WERI-Rb-1 (cell line): ENCODE data around the gene HBG1.
"Not testable (repeated sequence)": the region's sequence is repeated elsewhere in the genome, so short reads cannot be mapped to it uniquely, and the experiment has no call there.

Source experiments
- DNase-seq: peaks from one replicate; pipeline ENCODE4 v3.0.0-alpha.2; 2020
- H3K27ac ChIP-seq: fragments of 250-450 bp; sonication (Bioruptor Pico); 2 replicates; pipeline ENCODE4 v1.5.1; 2020; ENCODE audit warnings: mild to moderate bottlenecking, moderate library complexity
- H3K27me3 ChIP-seq: fragments of 250-450 bp; sonication (Bioruptor Pico); 2 replicates; pipeline ENCODE4 v1.5.1; 2021; ENCODE audit warnings: mild to moderate bottlenecking, low read depth, moderate library complexity; ENCODE audit not compliant: insufficient read depth, severe bottlenecking
- H3K36me3 ChIP-seq: fragments of 250-450 bp; sonication (Bioruptor Pico); 2 replicates; pipeline ENCODE4 v1.5.1; 2020; ENCODE audit warnings: mild to moderate bottlenecking, moderate library complexity
- H3K4me3 ChIP-seq: 2 replicates; pipeline ENCODE4 v1.5.1; 2011; ENCODE audit warnings: low read depth, mild to moderate bottlenecking, control low read depth, low read length
- H3K9me3 ChIP-seq: fragments of 250-450 bp; sonication (Bioruptor Pico); 2 replicates; pipeline ENCODE4 v1.5.1; 2021; ENCODE audit warnings: mild to moderate bottlenecking, moderate library complexity; ENCODE audit not compliant: severe bottlenecking
- TF ChIP-seq, protein P1 (sequence below): IDR thresholded peaks from 2 replicates; pipeline ENCODE4 v1.5.1; 2011; ENCODE audit warnings: low read depth, mild to moderate bottlenecking, control low read depth, inconsistent platforms, low read length

HBG1 gene

GRCh38 chr11:5249807-5250396 lies at the start of gene HBG1:
HBG1 (minus strand) TSS chr11:5249857; CDS start chr11:5249804, 53 bp downstream.
- not testable (repeated sequence) for DNase-seq

GRCh38 chr11:5298451-5298850 lies 48.8 kb upstream of the HBG1 start:
- no peak for DNase-seq
- TF ChIP-seq, protein P1, sequence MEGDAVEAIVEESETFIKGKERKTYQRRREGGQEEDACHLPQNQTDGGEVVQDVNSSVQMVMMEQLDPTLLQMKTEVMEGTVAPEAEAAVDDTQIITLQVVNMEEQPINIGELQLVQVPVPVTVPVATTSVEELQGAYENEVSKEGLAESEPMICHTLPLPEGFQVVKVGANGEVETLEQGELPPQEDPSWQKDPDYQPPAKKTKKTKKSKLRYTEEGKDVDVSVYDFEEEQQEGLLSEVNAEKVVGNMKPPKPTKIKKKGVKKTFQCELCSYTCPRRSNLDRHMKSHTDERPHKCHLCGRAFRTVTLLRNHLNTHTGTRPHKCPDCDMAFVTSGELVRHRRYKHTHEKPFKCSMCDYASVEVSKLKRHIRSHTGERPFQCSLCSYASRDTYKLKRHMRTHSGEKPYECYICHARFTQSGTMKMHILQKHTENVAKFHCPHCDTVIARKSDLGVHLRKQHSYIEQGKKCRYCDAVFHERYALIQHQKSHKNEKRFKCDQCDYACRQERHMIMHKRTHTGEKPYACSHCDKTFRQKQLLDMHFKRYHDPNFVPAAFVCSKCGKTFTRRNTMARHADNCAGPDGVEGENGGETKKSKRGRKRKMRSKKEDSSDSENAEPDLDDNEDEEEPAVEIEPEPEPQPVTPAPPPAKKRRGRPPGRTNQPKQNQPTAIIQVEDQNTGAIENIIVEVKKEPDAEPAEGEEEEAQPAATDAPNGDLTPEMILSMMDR: no peak
- peaks cover 70% of the 10 kb centered on the region for H3K27me3 ChIP-seq
- H3K9me3 ChIP-seq: no peaks in the 10 kb centered on the region
- H3K27ac ChIP-seq: no peak overlapping the region
- H3K4me3 ChIP-seq: no peak overlapping the region
- H3K36me3 ChIP-seq: no peaks in the 10 kb centered on the region

More at GRCh38 chr11:5249807-5250396, at the start of gene HBG1:
- not testable (repeated sequence) for H3K4me3 ChIP-seq, H3K27ac ChIP-seq, H3K9me3 ChIP-seq, H3K36me3 ChIP-seq
- H3K27me3 ChIP-seq: peaks cover 49% of the 10 kb centered on the region

GRCh38 chr11:5297721-5298323 lies 48.2 kb upstream of the HBG1 start:
- DNase-seq: no peak
- H3K36me3 ChIP-seq: no peaks in the 10 kb centered on the region
- TF ChIP-seq, protein P1: no peak
- H3K27me3 ChIP-seq: peaks cover 69% of the 10 kb centered on the region
- H3K9me3 ChIP-seq: no peaks in the 10 kb centered on the region
- no peak overlapping the region for H3K4me3 ChIP-seq
- H3K27ac ChIP-seq: no peak overlapping the region

DNA sequence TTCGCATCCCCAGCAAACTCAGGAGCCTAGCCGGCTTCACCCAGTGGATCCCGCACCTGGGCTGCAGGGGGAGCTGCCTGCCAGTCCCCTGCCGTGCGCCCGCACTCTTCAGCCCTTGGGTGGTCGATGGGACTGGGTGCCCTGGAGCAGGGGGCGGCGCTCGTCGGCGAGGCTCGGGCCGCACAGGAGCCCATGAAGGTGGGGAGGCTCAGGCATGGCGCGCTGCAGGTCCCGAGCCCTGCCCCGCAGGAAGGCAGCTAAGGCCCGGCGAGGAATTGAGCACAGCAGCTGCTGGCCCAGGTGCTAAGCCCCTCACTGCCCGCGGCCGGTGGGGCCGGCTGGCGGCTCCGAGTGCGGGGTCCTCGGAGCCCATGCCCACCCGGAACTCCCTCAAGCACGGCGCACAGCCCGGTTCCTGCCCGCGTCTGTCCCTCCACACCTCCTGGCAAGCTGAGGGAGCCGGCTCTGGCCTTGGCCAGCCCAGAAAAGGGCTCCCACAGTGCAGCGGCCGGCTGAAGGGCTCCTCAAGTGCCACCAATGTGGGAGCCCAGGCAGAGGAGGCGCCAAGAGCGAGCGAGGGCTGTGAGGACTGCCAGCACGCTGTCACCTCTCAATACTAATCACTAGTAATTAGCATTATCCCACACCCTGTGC lies 44.8 kb upstream of the HBG1 start:
- not testable (repeated sequence) for H3K4me3 ChIP-seq, DNase-seq, H3K9me3 ChIP-seq, H3K36me3 ChIP-seq, H3K27ac ChIP-seq
- H3K27me3 ChIP-seq: peaks cover 64% of the 10 kb centered on the region

DNA sequence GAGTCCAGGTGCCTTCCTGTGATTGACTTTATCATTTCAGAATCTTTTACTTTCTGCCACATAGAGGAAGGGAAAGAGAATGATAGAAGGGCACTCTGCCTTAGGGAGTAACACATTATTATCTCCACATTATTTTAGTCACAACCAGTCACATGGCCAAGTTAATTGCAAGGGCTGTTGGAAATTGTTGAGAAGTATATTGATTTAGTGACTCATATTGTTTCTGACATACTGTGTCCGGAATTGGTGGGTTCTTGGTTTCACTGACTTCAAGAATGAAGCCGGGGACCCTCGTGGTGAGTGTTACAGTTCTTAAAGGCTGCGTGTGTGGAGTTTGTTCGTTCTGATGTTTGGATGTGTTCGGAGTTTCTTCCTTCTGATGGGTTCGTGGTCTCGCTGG lies 43.4 kb upstream of the HBG1 start:
- Histone ChIP-seq H3K4me3 (no peak overlapping the region), H3K27me3 (peaks cover 62% of the 10 kb centered on the region), H3K27ac (no peak overlapping the region), H3K9me3 (no peaks in the 10 kb centered on the region), H3K36me3 (no peaks in the 10 kb centered on the region)
- TF ChIP-seq, protein P1: no peak
- DNase-seq: no peak

DNA sequence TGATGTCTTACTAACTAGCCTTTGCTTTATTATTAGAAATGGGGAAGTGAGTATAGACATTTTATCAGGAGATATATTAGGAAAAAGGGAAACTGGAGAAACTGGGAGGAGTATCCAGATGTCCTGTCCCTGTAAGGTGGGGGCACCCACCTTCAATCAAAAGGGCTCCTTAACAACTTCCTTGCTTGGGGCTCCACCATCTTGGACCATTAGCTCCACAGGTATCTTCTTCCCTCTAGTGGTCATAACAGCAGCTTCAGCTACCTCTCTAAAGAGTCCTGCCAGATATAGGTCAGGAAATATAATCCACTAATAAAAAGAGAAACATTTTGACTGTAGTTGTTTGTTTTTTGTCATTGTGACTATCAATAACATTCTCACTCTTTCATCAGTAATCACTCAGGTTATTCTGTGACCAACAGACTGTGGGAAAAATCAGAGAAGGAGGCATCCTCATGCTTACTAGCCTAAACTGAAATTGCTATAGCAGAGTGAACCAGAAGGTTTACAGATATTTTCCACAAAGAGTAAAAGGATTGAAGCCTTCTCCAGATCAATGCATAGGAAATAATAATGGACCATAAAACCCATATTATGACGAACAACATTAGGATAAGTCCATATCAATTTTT lies 41.7 kb upstream of the HBG1 start:
- Histone ChIP-seq H3K27me3 (peaks cover 61% of the 10 kb centered on the region), H3K4me3 (no peak overlapping the region), H3K36me3 (no peaks in the 10 kb centered on the region), H3K9me3 (no peaks in the 10 kb centered on the region), H3K27ac (no peak overlapping the region)
- TF ChIP-seq, protein P1: peak; percentile 31; the same call in 1 of the 2 replicates
- DNase-seq: no peak
